K562 (cell line): Measurements from ENCODE around the gene LZTR1. TPM values are rescaled to one million over a fixed set of nuclear protein-coding genes. Genes with fewer than 3 reads are reported as not detected.
A peak's percentile ranks its signal among the peaks of the same experiment; 100 is the strongest.

ENCODE experiments used
- ATAC-seq: fragments of 200-7000 bp; cut with Tn5 transposase; 3 replicates; pipeline ENCODE4 v1.9.1; 2020; ENCODE audit warnings: moderate library complexity
- BruUV-seq: library from RNA; stranded (reverse); fragments of 400-500 nt; replicated peaks from 2 replicates; lab custom pipeline; 2021; lab: Mats Ljungman, UMichigan
- CTCF ChIA-PET: fragments of 300-600 bp; formaldehyde crosslinking; extraction: SDS; loops from one replicate; lab custom pipeline; 2021; ENCODE audit warnings: low intra/inter-chr PET ratio; lab: Yijun Ruan, JAX
- POLR2A ChIA-PET: fragments of 300-600, 350-650 bp; sonication (Branson Sonifier 250); formaldehyde crosslinking; extraction: SDS; loops from one replicate; lab custom pipeline; 2021; ENCODE audit warnings: antibody characterized with exemption, inconsistent platforms; lab: Yijun Ruan, JAX
- DNase-seq, 4 experiments: peaks; one replicate each; pipeline versions ENCODE4 v3.0.0 to v3.0.0-alpha.2; 2011 to 2018; ENCODE audit warnings: low spot score in 3 of 4, mixed read lengths in 3 of 4; ENCODE audit errors: extremely low read depth in 1 of 4
- FAIRE-seq: peaks from 2 replicates; lab custom pipeline; 2011; peaks lifted over from hg19 to GRCh38; lab: Jason Lieb, UNC
- H2AFZ ChIP-seq: 2 replicates; pipeline ENCODE4 v1.6.0; 2011; ENCODE audit warnings: low read depth, low read length, control low read depth, inconsistent platforms
- H3K27ac ChIP-seq: fragments of 200-600 bp; 3 replicates; pipeline ENCODE4 v1.8.0; 2011; ENCODE audit warnings: low read depth, mild to moderate bottlenecking, control low read depth, inconsistent platforms, low read length, moderate library complexity, mixed read lengths; ENCODE audit errors: extremely low read depth
- H3K27me3 ChIP-seq, 2 experiments: fragments of 300-600 bp in 1 of 2; 2 replicates in 1 of 2; 3 replicates in 1 of 2; pipeline versions ENCODE4 v1.6.0 to v1.8.0; 2011; ENCODE audit warnings: inconsistent platforms in 2 of 2, low read length in 2 of 2, mild to moderate bottlenecking in 1 of 2, mixed read lengths in 1 of 2, moderate library complexity in 1 of 2; ENCODE audit not compliant: control insufficient read depth in 2 of 2, insufficient read depth in 2 of 2
- H3K36me3 ChIP-seq: fragments of 300-600 bp; 3 replicates; pipeline ENCODE4 v1.8.0; 2011; ENCODE audit warnings: mild to moderate bottlenecking, low read length, inconsistent platforms; ENCODE audit not compliant: control insufficient read depth, insufficient read depth
- H3K4me1 ChIP-seq, 2 experiments: fragments of 200-600 bp in 1 of 2; replicated peaks in 1 of 2; 2 replicates in 1 of 2; 3 replicates in 1 of 2; pipeline versions ENCODE4 v1.5.1 to v1.8.0; 2011; ENCODE audit warnings: inconsistent platforms in 2 of 2, low read length in 2 of 2, mild to moderate bottlenecking in 1 of 2, mixed read lengths in 1 of 2, moderate library complexity in 1 of 2; ENCODE audit not compliant: control insufficient read depth in 2 of 2, insufficient read depth in 2 of 2
- H3K4me2 ChIP-seq: 2 replicates; pipeline ENCODE4 v1.6.1; 2011; ENCODE audit warnings: low read length, control low read depth, inconsistent platforms, mixed read lengths; ENCODE audit not compliant: insufficient read depth
- H3K4me3 ChIP-seq: fragments of 200-600 bp; sonication (generic), shearing (Covaris generic); 2 replicates; pipeline ENCODE4 v1.5.1; 2016; ENCODE audit warnings: control low read depth, inconsistent platforms
- H3K79me2 ChIP-seq: fragments of 200-600 bp; 3 replicates; pipeline ENCODE4 v1.8.0; 2011; ENCODE audit warnings: low read length, inconsistent platforms; ENCODE audit not compliant: control insufficient read depth, insufficient read depth
- H3K9ac ChIP-seq, 2 experiments: 2 replicates each; pipeline versions ENCODE4 v1.6.0 to v1.6.1; 2011; ENCODE audit warnings: low read depth in 2 of 2, low read length in 2 of 2, control low read depth in 1 of 2, inconsistent platforms in 1 of 2, mild to moderate bottlenecking in 1 of 2, mixed read lengths in 1 of 2; ENCODE audit not compliant: insufficient read depth in 1 of 2
- H3K9me1 ChIP-seq: one replicate; pipeline ENCODE4 v1.6.0; 2011; ENCODE audit warnings: inconsistent platforms, mild to moderate bottlenecking, low read length, moderate library complexity; ENCODE audit not compliant: control insufficient read depth, insufficient read depth
- H3K9me3 ChIP-seq: replicated peaks from 2 replicates; pipeline ENCODE4 v1.5.1; 2011; ENCODE audit warnings: low read depth, low read length, inconsistent platforms; ENCODE audit not compliant: control insufficient read depth, insufficient read depth
- H4K20me1 ChIP-seq: replicated peaks from 2 replicates; pipeline ENCODE4 v1.6.1; 2011; ENCODE audit warnings: low read length, inconsistent platforms, mixed read lengths; ENCODE audit not compliant: control insufficient read depth, insufficient read depth
- ATF2 ChIP-seq: sonication (generic); formaldehyde crosslinking; IDR thresholded peaks from 2 replicates; pipeline ENCODE4 v1.8.1; 2022; ENCODE audit warnings: missing genetic modification reagents
- BRCA1 ChIP-seq, 2 experiments: fragments of 450-650 bp in 1 of 2; sonication (generic) in 1 of 2; formaldehyde crosslinking in 1 of 2; IDR thresholded peaks; 2 replicates each; pipeline versions ENCODE4 v1.5.0 to v1.6.1; 2017 to 2020; ENCODE audit warnings: mild to moderate bottlenecking in 1 of 2, missing genetic modification reagents in 1 of 2
- DACH1 ChIP-seq: fragments of 450-650 bp; IDR thresholded peaks from 2 replicates; pipeline ENCODE4 v1.6.1; 2018; ENCODE audit not compliant: partially characterized antibody
- KHSRP ChIP-seq: fragments of 450-650 bp; IDR thresholded peaks from 2 replicates; pipeline ENCODE4 v1.6.1; 2017
- NONO ChIP-seq, 2 experiments: fragments of 200-400 bp in 1 of 2; fragments of 450-650 bp in 1 of 2; formaldehyde crosslinking in 1 of 2; IDR thresholded peaks; 2 replicates each; pipeline ENCODE4 v1.6.1; 2017; ENCODE audit warnings: low read depth in 2 of 2, mild to moderate bottlenecking in 2 of 2, moderate library complexity in 2 of 2, low read length in 1 of 2
- POLR2H ChIP-seq: IDR thresholded peaks from 2 replicates; pipeline ENCODE4 v1.6.1; 2016; ENCODE audit warnings: missing genetic modification characterization, low read depth, mild to moderate bottlenecking, control low read depth, missing compliant biosample characterization, moderate library complexity
- SREBF1 ChIP-seq: fragments of 150-350 bp; IDR thresholded peaks from 2 replicates; pipeline ENCODE4 v1.6.1; 2014; ENCODE audit warnings: antibody characterized with exemption, low read depth, low read length, borderline replicate concordance
- THAP12 ChIP-seq: fragments of 250-450 bp; sonication (Bioruptor Pico); IDR thresholded peaks from 2 replicates; pipeline ENCODE4 v1.9.0; 2021; ENCODE audit warnings: mild to moderate bottlenecking, inconsistent platforms
- WHSC1 ChIP-seq: IDR thresholded peaks from one replicate; pipeline ENCODE4 v1.6.1; 2012; ENCODE audit warnings: low read length, control low read depth, inconsistent platforms
- ZC3H4 ChIP-seq: sonication (generic); formaldehyde crosslinking; IDR thresholded peaks from 2 replicates; pipeline ENCODE4 v1.9.0; 2021; ENCODE audit warnings: missing genetic modification reagents, borderline replicate concordance
- ZFP91 ChIP-seq: sonication (generic); formaldehyde crosslinking; IDR thresholded peaks from 2 replicates; pipeline ENCODE4 v1.8.0; 2022; ENCODE audit warnings: mild to moderate bottlenecking, missing genetic modification reagents
- ZFX ChIP-seq: sonication (generic); formaldehyde crosslinking; IDR thresholded peaks from 2 replicates; pipeline ENCODE4 v1.8.0; 2022; ENCODE audit warnings: mild to moderate bottlenecking, missing genetic modification reagents, moderate library complexity
- ZNF274 ChIP-seq: IDR thresholded peaks from 2 replicates; pipeline ENCODE4 v1.6.1; 2011; ENCODE audit warnings: low read depth, mild to moderate bottlenecking, low read length, moderate library complexity, borderline replicate concordance
- WGBS: fragments of 100-300 bp; shearing (Covaris generic); methylation state at CpG from one replicate; pipeline ENCODE4 v1.1.6; 2016; ENCODE audit warnings: low coverage, mixed read lengths; ENCODE audit not compliant: insufficient coverage; ENCODE audit errors: missing lambda C conversion rate; 5-methylcytosine and 5-hydroxymethylcytosine counted together
- in situ Hi-C: fragments of 300-500 bp; cut with MboI; formaldehyde crosslinking; loops from 4 replicates; pipeline ENCODE4 v1.15.0; 2018; ENCODE audit warnings: inconsistent platforms, mixed read lengths
- intact Hi-C: fragments of 100-400 bp; cut with micrococcal nuclease; formaldehyde crosslinking; loops from 2 replicates; pipeline ENCODE4 v1.14.2; 2022
- polyA plus RNA-seq, 8 experiments: library from polyadenylated mRNA; depleted of rRNA in 4 of 8; stranded (reverse) in 5 of 8; unstranded in 3 of 8; fragments of >200 nt; fragmentation: Nextera tagmentation in 2 of 8; fragmentation: Illumina TruSeq in 1 of 8; extraction: Ambion mirVana in 2 of 8; extraction: Trizol in 1 of 8; gene quantifications; 2 replicates each; pipeline versions ENCODE4 v1.2.1 to v1.2.3, GENCODE V29; 2011 to 2014; ENCODE audit warnings: inconsistent platforms in 1 of 8, missing spikeins in 1 of 8
- total RNA-seq, 7 experiments: library from RNA; depleted of rRNA in 6 of 7; stranded (reverse); fragments of >200 nt in 6 of 7; fragmentation: Illumina TruSeq in 2 of 7; extraction: Trizol in 2 of 7; gene quantifications; 2 replicates each; pipeline versions ENCODE4 v1.2.1 to v1.2.3, GENCODE V29; 2011 to 2021; ENCODE audit warnings: low replicate concordance in 1 of 7

The LZTR1 gene
- total and polyA plus RNA-seq, 9 of the 15 experiments (the other 6 are each of a cell fraction or from before 2014, with no cell fraction given) = 2.2 to 135 (median 63.0) TPM

- TF ChIP-seq SREBF1 (peak; percentile 85), DACH1 (no peak)
Measured at GRCh38 chr22:20981787-20982562, at the start of gene LZTR1 (continued).

- peaks cover 84% of the 10 kb centered on the region for H4K20me1 ChIP-seq
- intact Hi-C loops = loop anchor here (5.0 kb wide), 1 partner anchor 48 kb away; the partner anchor contains the start of gene LZTR1
Measured at GRCh38 chr22:20933910-20934309, 48.2 kb upstream of the LZTR1 start.

More at GRCh38 chr22:20933910-20934309, 48.2 kb upstream of the LZTR1 start:
- ChIA-PET POLR2A (interaction anchor here (1.0 to 64.4 kb wide), 3 partner anchors 16 to 48 kb away, joined by 3 to 1556 read pairs (median 1556); partner anchors contain the start of genes AIFM3, CRKL and LZTR1), CTCF (no interaction called here)
- no peak overlapping the region for H3K9ac ChIP-seq
- TF ChIP-seq ZFX (peak; percentile 9; the same call in 1 of the 2 replicates), WHSC1 (peak; percentile 99), BRCA1 (IDR thresholded peaks at IDR 0.05) (no peak), BRCA1 (CRISPR knock-in tag; IDR thresholded peaks at IDR 0.05) (0 out of 2 replicates have a peak, but pooled peaks have one; percentile 26), ZFP91 (CRISPR knock-in tag) (0 out of 2 replicates have a peak, but pooled peaks have one; percentile 18), ZNF274 (no peak), POLR2H (tag) (no peak), KHSRP (no peak), THAP12 (CRISPR knock-in tag) (0 out of 2 replicates have a peak, but pooled peaks have one; percentile 24), ZC3H4 (CRISPR knock-in tag) (0 out of 2 replicates have a peak, but pooled peaks have one; percentile 25), ATF2 (CRISPR knock-in tag) (peak; percentile 10; the same call in 1 of the 2 replicates), NONO (IDR thresholded peaks at IDR 0.05; ENCODE audit: low read depth in 2 of 2, low read length in 1 of 2) (no peak)
- no peak overlapping the region for H2AFZ ChIP-seq
- H3K4me2 ChIP-seq = no peak overlapping the region
- ATAC-seq = no peak
- peaks cover 22% of the 10 kb centered on the region for H3K9me1 ChIP-seq
- peaks cover 98% of the 10 kb centered on the region for H3K79me2 ChIP-seq
- BruUV-seq = no TSS peak
- whole genome bisulfite sequencing = 97% methylated on average over 7 of the region's 7 CpGs
- peaks cover 17 to 25% of the 10 kb centered on the region in 2 experiments for H3K4me1 ChIP-seq
- H3K27ac ChIP-seq = no peak overlapping the region
- no peaks in the 10 kb centered on the region for H3K9me3 ChIP-seq
- peaks cover 81% of the 10 kb centered on the region for H3K36me3 ChIP-seq
- in situ Hi-C loops = no loop called here
- H3K27me3 ChIP-seq = no peaks in the 10 kb centered on the region
- H3K4me3 ChIP-seq = no peak overlapping the region
- no peak for FAIRE-seq
- no peak for DNase-seq
